22Rv1 (cell line): ENCODE results near the gene GABBR2.

Experiments used
- CTCF ChIP-seq: fragments of 450-650 bp; IDR thresholded peaks from 2 replicates; pipeline ENCODE4 v1.5.1; 2017; ENCODE audit warnings: mild to moderate bottlenecking
- ZFX ChIP-seq: fragments of 450-650 bp; IDR thresholded peaks from 2 replicates; pipeline ENCODE4 v1.6.1; 2017; ENCODE audit warnings: antibody characterized with exemption, borderline replicate concordance

- TF ChIP-seq CTCF (no peak), ZFX (no peak)
These were observed 6.4 kb downstream of the GABBR2 start for GRCh38 chr9:98702340-98702739.
